Thoracic aorta (tissue), 2 donors: Measurements from ENCODE around the gene EMSY. TPM values are rescaled to one million over a fixed set of nuclear protein-coding genes. Genes with fewer than 3 reads are reported as not detected.

Experiments
- ATAC-seq: fragments of 150-250 bp; one replicate; pipeline ENCODE4 v1.8.0; 2017; ENCODE audit warnings: low read depth; ENCODE audit not compliant: insufficient number of reproducible peaks, low FRiP score
- DNase-seq: peaks from one replicate; pipeline ENCODE4 v3.0.0-alpha.2; 2020; ENCODE audit warnings: low spot score
- H3K27ac ChIP-seq, 2 donors: fragments of 200-600 bp; sonication (generic); 1 replicate in 1 of 2; 2 replicates in 1 of 2; pipeline ENCODE4 v1.5.1; 2016; ENCODE audit warnings: mild to moderate bottlenecking in 2 of 2, moderate library complexity in 2 of 2
- H3K27me3 ChIP-seq: fragments of 200-600 bp; sonication (generic); replicated peaks from 2 replicates; pipeline ENCODE4 v1.6.0; 2016; ENCODE audit warnings: mild to moderate bottlenecking; ENCODE audit not compliant: insufficient read depth
- H3K36me3 ChIP-seq: fragments of 200-600 bp; sonication (generic); one replicate; pipeline ENCODE4 v1.5.1; 2016
- H3K4me1 ChIP-seq, 2 donors: fragments of 200-600 bp; sonication (generic); 1 replicate in 1 of 2; 2 replicates in 1 of 2; pipeline versions ENCODE4 v1.5.1 to v1.6.0; 2016; ENCODE audit warnings: low read depth in 2 of 2, mild to moderate bottlenecking in 1 of 2; ENCODE audit not compliant: control insufficient read depth in 1 of 2
- H3K4me3 ChIP-seq: fragments of 200-600 bp; sonication (generic); 2 replicates; pipeline ENCODE4 v1.5.1; 2016; ENCODE audit warnings: mild to moderate bottlenecking
- H3K9me3 ChIP-seq: fragments of 200-600 bp; sonication (generic); 2 replicates; pipeline ENCODE4 v1.5.1; 2016
- CTCF ChIP-seq: fragments of 200-600 bp; sonication (generic); IDR thresholded peaks from one replicate; pipeline ENCODE4 v1.5.1; 2019; ENCODE audit warnings: antibody characterized with exemption
- total RNA-seq, 2 donors: library from RNA; depleted of rRNA; stranded (reverse); fragments of >200 nt; gene quantifications; one replicate each; pipeline versions ENCODE4 v1.1.0 to v1.2.3, GENCODE V29; 2016

Gene EMSY
- total RNA-seq, 2 donors from 2014 or later: 53.5 to 73.2 TPM

- H3K27me3 ChIP-seq: no peaks in the 10 kb centered on the region
- no peak overlapping the region for H3K27ac ChIP-seq
- no peaks in the 10 kb centered on the region for H3K4me1 ChIP-seq
- TF ChIP-seq CTCF: no peak
- DNase-seq (no peak), ATAC-seq (no peak)
- H3K9me3 ChIP-seq: no peaks in the 10 kb centered on the region
- no peak overlapping the region for H3K4me3 ChIP-seq
- peaks cover 16% of the 10 kb centered on the region for H3K36me3 ChIP-seq
Measured at GRCh38 chr11:76465701-76466100, 20.9 kb downstream of the EMSY start.

GRCh38 chr11:76466666-76467065 lies 21.8 kb downstream of the EMSY start:
- ATAC-seq (no peak), DNase-seq (no peak)
- H3K4me3 ChIP-seq: no peak overlapping the region
- H3K36me3 ChIP-seq: peaks cover 16% of the 10 kb centered on the region
- H3K4me1 ChIP-seq: no peaks in the 10 kb centered on the region
- no peak overlapping the region for H3K27ac ChIP-seq
- no peaks in the 10 kb centered on the region for H3K9me3 ChIP-seq
- H3K27me3 ChIP-seq: no peaks in the 10 kb centered on the region
- no peak for TF ChIP-seq CTCF

- H3K4me3 ChIP-seq: no peak overlapping the region
- no peak overlapping the region for H3K27ac ChIP-seq
- H3K9me3 ChIP-seq: no peaks in the 10 kb centered on the region
- no peak for TF ChIP-seq CTCF
- DNase-seq (no peak), ATAC-seq (no peak)
- H3K4me1 ChIP-seq: no peaks in the 10 kb centered on the region
- no peaks in the 10 kb centered on the region for H3K27me3 ChIP-seq
- H3K36me3 ChIP-seq: peaks cover 22% of the 10 kb centered on the region
Measured at GRCh38 chr11:76469141-76469540, 24.3 kb downstream of the EMSY start.

- H3K27me3 ChIP-seq: no peaks in the 10 kb centered on the region
- ATAC-seq (no peak), DNase-seq (no peak)
- H3K4me3 ChIP-seq: no peak overlapping the region
- H3K36me3 ChIP-seq: peaks cover 21% of the 10 kb centered on the region
- H3K4me1 ChIP-seq: no peaks in the 10 kb centered on the region
- H3K27ac ChIP-seq: no peak overlapping the region
- H3K9me3 ChIP-seq: no peaks in the 10 kb centered on the region
- TF ChIP-seq CTCF: no peak
Measured at GRCh38 chr11:76471382-76471781, 26.6 kb downstream of the EMSY start.

GRCh38 chr11:76480241-76480640 lies 35.4 kb downstream of the EMSY start:
- no peak overlapping the region for H3K4me3 ChIP-seq
- ATAC-seq (no peak), DNase-seq (no peak)
- peaks cover 21% of the 10 kb centered on the region for H3K36me3 ChIP-seq
- H3K4me1 ChIP-seq: no peaks in the 10 kb centered on the region
- no peaks in the 10 kb centered on the region for H3K27me3 ChIP-seq
- no peak overlapping the region for H3K27ac ChIP-seq
- no peak for TF ChIP-seq CTCF
- H3K9me3 ChIP-seq: no peaks in the 10 kb centered on the region
